ENCODE results near the gene MAST2. TPM values are rescaled to one million over a fixed set of nuclear protein-coding genes. Genes with fewer than 3 reads are reported as not detected.

The MAST2 gene
- total RNA-seq, 1 experiment from 2014 or later = 37.2 TPM

DNA sequence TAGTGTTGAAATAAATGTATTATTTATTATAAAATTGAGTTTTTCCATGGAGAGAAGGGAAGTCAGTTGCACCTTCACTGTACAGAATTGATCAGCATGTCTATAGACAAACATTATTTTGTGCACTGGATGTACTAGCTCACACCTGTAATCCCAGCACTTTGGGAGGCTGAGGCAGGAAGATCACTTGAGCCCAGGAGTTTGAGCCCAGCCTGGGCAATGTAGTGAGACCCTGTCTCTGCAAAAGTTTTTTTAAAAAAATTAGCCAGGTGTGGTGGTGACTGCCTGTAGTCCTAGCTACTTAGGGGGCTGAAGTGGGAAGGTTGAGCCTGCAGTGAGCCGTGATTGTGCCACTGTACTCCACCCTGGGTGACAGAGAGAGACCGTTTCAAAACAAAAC lies 87.7 kb downstream of the MAST2 start:
- DNase-seq (ENCODE audit: low spot score) (no peak), ATAC-seq (no peak)
- TF ChIP-seq ZNF121 (CRISPR knock-in tag; IDR thresholded peaks at IDR 0.05) (peak; percentile 82; the same call in 1 of the 2 replicates), SOX15 (CRISPR knock-in tag; IDR thresholded peaks at IDR 0.05) (no peak)
- Mint-ChIP-seq H3K36me3 (peaks cover 4% of the 10 kb centered on the region), H3K9me3 (peaks cover 4% of the 10 kb centered on the region; the same call in 1 of the 2 replicates), H3K4me3 (no peak overlapping the region), H3K27me3 (ENCODE audit: low read depth) (no peaks in the 10 kb centered on the region), H3K27ac (no peak overlapping the region), H3K4me1 (no peaks in the 10 kb centered on the region)
- ChIA-PET CTCF (no interaction called here), POLR2A (no interaction called here)

DNA sequence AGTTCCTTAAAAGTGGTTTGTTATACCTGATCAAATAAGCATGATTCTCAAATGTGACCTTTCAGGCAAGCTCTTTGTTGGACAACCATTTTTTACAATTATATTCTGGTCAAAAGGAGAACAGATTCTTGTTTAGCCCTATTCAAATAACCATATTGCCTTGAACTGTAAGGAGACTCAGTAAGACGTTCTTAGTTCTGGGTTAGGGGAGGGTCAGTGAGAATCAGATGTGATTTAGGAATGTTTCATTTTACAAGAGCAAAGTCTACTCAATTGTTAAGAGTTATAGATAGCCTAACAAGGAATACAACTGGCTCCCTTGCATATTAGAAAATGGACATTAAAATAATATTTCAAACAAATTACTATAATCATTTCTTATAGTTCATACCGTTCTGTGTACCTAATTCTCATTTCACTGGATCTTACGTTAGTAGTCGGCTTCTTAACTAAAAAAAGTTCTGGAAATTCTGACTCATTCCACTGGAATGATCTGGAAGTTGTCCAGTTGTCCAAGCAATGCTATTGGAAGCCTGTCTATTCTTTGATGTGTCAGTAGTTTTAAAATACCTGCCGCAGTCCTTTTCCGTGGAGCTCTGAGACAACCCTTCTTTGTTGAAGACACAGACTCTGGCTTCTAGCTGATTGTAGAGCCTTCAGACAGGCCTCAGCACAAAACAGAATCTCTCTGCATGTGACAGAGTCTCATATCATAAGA lies 88.8 kb downstream of the MAST2 start:
- ChIA-PET CTCF (no interaction called here), POLR2A (no interaction called here)
- no peak for ATAC-seq
- peaks cover 4% of the 10 kb centered on the region; the same call in 1 of the 2 replicates for H3K9me3 Mint-ChIP-seq
- no peak overlapping the region for H3K27ac Mint-ChIP-seq
- DNase-seq (ENCODE audit: low spot score) = no peak
- TF ChIP-seq KAT7 (CRISPR knock-in tag; IDR thresholded peaks at IDR 0.05; ENCODE audit: borderline replicate concordance) = no peak
- TF ChIP-seq ZNF121 (CRISPR knock-in tag; IDR thresholded peaks at IDR 0.05) = no peak
- TF ChIP-seq EMX1 (CRISPR knock-in tag; IDR thresholded peaks at IDR 0.05) = no peak
- TF ChIP-seq, protein P1, sequence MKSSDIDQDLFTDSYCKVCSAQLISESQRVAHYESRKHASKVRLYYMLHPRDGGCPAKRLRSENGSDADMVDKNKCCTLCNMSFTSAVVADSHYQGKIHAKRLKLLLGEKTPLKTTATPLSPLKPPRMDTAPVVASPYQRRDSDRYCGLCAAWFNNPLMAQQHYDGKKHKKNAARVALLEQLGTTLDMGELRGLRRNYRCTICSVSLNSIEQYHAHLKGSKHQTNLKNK (CRISPR knock-in tag; IDR thresholded peaks at IDR 0.05) = no peak
- no peak for TF ChIP-seq ELF4 (CRISPR knock-in tag; IDR thresholded peaks at IDR 0.05; ENCODE audit: low read depth)
- TF ChIP-seq, protein P2, sequence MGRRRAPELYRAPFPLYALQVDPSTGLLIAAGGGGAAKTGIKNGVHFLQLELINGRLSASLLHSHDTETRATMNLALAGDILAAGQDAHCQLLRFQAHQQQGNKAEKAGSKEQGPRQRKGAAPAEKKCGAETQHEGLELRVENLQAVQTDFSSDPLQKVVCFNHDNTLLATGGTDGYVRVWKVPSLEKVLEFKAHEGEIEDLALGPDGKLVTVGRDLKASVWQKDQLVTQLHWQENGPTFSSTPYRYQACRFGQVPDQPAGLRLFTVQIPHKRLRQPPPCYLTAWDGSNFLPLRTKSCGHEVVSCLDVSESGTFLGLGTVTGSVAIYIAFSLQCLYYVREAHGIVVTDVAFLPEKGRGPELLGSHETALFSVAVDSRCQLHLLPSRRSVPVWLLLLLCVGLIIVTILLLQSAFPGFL (CRISPR knock-in tag; IDR thresholded peaks at IDR 0.05; ENCODE audit: borderline replicate concordance) = no peak
- no peak for TF ChIP-seq GTF2I (CRISPR knock-in tag; conservative IDR thresholded peaks at IDR 0.05)
- TF ChIP-seq, protein P3, sequence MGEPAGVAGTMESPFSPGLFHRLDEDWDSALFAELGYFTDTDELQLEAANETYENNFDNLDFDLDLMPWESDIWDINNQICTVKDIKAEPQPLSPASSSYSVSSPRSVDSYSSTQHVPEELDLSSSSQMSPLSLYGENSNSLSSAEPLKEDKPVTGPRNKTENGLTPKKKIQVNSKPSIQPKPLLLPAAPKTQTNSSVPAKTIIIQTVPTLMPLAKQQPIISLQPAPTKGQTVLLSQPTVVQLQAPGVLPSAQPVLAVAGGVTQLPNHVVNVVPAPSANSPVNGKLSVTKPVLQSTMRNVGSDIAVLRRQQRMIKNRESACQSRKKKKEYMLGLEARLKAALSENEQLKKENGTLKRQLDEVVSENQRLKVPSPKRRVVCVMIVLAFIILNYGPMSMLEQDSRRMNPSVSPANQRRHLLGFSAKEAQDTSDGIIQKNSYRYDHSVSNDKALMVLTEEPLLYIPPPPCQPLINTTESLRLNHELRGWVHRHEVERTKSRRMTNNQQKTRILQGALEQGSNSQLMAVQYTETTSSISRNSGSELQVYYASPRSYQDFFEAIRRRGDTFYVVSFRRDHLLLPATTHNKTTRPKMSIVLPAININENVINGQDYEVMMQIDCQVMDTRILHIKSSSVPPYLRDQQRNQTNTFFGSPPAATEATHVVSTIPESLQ (CRISPR knock-in tag; IDR thresholded peaks at IDR 0.05) = no peak
- TF ChIP-seq, protein P4, sequence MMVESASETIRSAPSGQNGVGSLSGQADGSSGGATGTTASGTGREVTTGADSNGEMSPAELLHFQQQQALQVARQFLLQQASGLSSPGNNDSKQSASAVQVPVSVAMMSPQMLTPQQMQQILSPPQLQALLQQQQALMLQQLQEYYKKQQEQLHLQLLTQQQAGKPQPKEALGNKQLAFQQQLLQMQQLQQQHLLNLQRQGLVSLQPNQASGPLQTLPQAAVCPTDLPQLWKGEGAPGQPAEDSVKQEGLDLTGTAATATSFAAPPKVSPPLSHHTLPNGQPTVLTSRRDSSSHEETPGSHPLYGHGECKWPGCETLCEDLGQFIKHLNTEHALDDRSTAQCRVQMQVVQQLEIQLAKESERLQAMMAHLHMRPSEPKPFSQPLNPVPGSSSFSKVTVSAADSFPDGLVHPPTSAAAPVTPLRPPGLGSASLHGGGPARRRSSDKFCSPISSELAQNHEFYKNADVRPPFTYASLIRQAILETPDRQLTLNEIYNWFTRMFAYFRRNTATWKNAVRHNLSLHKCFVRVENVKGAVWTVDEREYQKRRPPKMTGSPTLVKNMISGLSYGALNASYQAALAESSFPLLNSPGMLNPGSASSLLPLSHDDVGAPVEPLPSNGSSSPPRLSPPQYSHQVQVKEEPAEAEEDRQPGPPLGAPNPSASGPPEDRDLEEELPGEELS (CRISPR knock-in tag; IDR thresholded peaks at IDR 0.05) = no peak
- TF ChIP-seq OVOL2 (CRISPR knock-in tag; IDR thresholded peaks at IDR 0.05; ENCODE audit: borderline replicate concordance) = no peak
- TF ChIP-seq, protein P5, sequence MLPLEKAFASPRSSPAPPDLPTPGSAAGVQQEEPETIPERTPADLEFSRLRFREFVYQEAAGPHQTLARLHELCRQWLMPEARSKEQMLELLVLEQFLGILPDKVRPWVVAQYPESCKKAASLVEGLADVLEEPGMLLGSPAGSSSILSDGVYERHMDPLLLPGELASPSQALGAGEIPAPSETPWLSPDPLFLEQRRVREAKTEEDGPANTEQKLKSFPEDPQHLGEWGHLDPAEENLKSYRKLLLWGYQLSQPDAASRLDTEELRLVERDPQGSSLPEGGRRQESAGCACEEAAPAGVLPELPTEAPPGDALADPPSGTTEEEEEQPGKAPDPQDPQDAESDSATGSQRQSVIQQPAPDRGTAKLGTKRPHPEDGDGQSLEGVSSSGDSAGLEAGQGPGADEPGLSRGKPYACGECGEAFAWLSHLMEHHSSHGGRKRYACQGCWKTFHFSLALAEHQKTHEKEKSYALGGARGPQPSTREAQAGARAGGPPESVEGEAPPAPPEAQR (CRISPR knock-in tag; IDR thresholded peaks at IDR 0.05) = no peak
- TF ChIP-seq, protein P6, sequence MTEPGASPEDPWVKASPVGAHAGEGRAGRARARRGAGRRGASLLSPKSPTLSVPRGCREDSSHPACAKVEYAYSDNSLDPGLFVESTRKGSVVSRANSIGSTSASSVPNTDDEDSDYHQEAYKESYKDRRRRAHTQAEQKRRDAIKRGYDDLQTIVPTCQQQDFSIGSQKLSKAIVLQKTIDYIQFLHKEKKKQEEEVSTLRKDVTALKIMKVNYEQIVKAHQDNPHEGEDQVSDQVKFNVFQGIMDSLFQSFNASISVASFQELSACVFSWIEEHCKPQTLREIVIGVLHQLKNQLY (CRISPR knock-in tag; IDR thresholded peaks at IDR 0.05) = no peak
- no peak for TF ChIP-seq GABPB1 (CRISPR knock-in tag; IDR thresholded peaks at IDR 0.05)
- TF ChIP-seq PRRX2 (CRISPR knock-in tag; IDR thresholded peaks at IDR 0.05) = no peak
- no peak for TF ChIP-seq NR2C2 (CRISPR knock-in tag; IDR thresholded peaks at IDR 0.05)
- no peak for TF ChIP-seq GRHL2 (CRISPR knock-in tag; IDR thresholded peaks at IDR 0.05; ENCODE audit: insufficient replicate concordance, severe bottlenecking)
- TF ChIP-seq, protein P7, sequence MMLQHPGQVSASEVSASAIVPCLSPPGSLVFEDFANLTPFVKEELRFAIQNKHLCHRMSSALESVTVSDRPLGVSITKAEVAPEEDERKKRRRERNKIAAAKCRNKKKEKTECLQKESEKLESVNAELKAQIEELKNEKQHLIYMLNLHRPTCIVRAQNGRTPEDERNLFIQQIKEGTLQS (CRISPR knock-in tag; conservative IDR thresholded peaks at IDR 0.05) = no peak
- no peak for TF ChIP-seq TCF7 (CRISPR knock-in tag; IDR thresholded peaks at IDR 0.05; ENCODE audit: low read depth)
- no peak overlapping the region for H3K4me3 Mint-ChIP-seq
- H3K36me3 Mint-ChIP-seq = peaks cover 4% of the 10 kb centered on the region
- H3K4me1 Mint-ChIP-seq = 0 out of 2 replicates have a peak, but pooled peaks cover 2% of the 10 kb centered on the region
- H3K27me3 Mint-ChIP-seq (ENCODE audit: low read depth) = no peaks in the 10 kb centered on the region
